Heart right ventricle (tissue), 16 donors: ENCODE measurements around the gene CPN2. TPM values are rescaled to one million over a fixed set of nuclear protein-coding genes. Genes with fewer than 3 reads are reported as not detected.

Experiments used
- ATAC-seq, 8 donors: fragments of 200-7000 bp; cut with Tn5 transposase; one replicate each; pipeline ENCODE4 v1.9.1; 2020; ENCODE audit warnings: mild to moderate bottlenecking in 8 of 8, moderate library complexity in 8 of 8, moderate number of reproducible peaks in 1 of 8
- DNase-seq, 2 donors: peaks; one replicate each; pipeline ENCODE4 v3.0.0-alpha.2; 2020
- H3K27ac ChIP-seq, 10 donors: fragments of 200-600 bp; sonication (generic) in 2 of 10; one replicate each; pipeline versions ENCODE4 v1.5.0 to v1.8.0; 2020 to 2022; ENCODE audit warnings: mild to moderate bottlenecking in 3 of 10
- H3K27me3 ChIP-seq, 7 donors: fragments of 200-600 bp; one replicate each; pipeline ENCODE4 v1.8.0; 2021 to 2022; ENCODE audit warnings: mild to moderate bottlenecking in 2 of 7
- H3K36me3 ChIP-seq, 9 donors: fragments of 200-600 bp; sonication (generic) in 1 of 9; one replicate each; pipeline versions ENCODE4 v1.5.0 to v1.8.0; 2020 to 2022; ENCODE audit warnings: mild to moderate bottlenecking in 2 of 9
- H3K4me1 ChIP-seq, 9 donors: fragments of 200-600 bp; sonication (generic) in 1 of 9; one replicate each; pipeline versions ENCODE4 v1.5.0 to v1.8.0; 2020 to 2022; ENCODE audit warnings: mild to moderate bottlenecking in 4 of 9
- H3K4me3 ChIP-seq, 10 donors: fragments of 200-600 bp; sonication (generic) in 2 of 10; one replicate each; pipeline versions ENCODE4 v1.5.0 to v1.8.0; 2020 to 2022; ENCODE audit warnings: mild to moderate bottlenecking in 7 of 10, moderate library complexity in 2 of 10
- H3K9me3 ChIP-seq, 11 donors: fragments of 200-600 bp in 10 of 11; sonication (generic) in 2 of 11; one replicate each; pipeline versions ENCODE4 v1.5.0 to v1.8.0; 2013 to 2022; ENCODE audit warnings: mild to moderate bottlenecking in 2 of 11, control low read depth in 1 of 11, moderate library complexity in 1 of 11
- CTCF ChIP-seq, 9 donors: fragments of 200-600 bp; sonication (generic) in 2 of 9; IDR thresholded peaks; one replicate each; pipeline versions ENCODE4 v1.5.0 to v1.8.0; 2021 to 2022; ENCODE audit warnings: antibody characterized with exemption in 9 of 9, mild to moderate bottlenecking in 5 of 9, moderate library complexity in 1 of 9
- WGBS, 2 donors: extraction: QIAGEN DNeasy Blood & Tissue Kit; methylation state at CpG; one replicate each; pipeline ENCODE4 v1.1.7; 2013; ENCODE audit warnings: inconsistent platforms in 1 of 2; 5-methylcytosine and 5-hydroxymethylcytosine counted together
- intact Hi-C, 10 donors: fragments of 100-400 bp; cut with DNase I; formaldehyde crosslinking; loops; one replicate each; pipeline versions ENCODE4 v1.11.1 to v1.14.2; 2022
- polyA plus RNA-seq, 2 donors: library from polyadenylated mRNA; stranded (reverse); fragments of 200-250 nt; gene quantifications; one replicate each; pipeline ENCODE4 v1.2.3, GENCODE V29; 2013
- total RNA-seq, 10 donors: library from RNA; stranded (reverse); fragmentation: NEBNext Ultra II Directional in 3 of 10; extraction: Animal tissue kit (Norgen Biotek cat#: 25700) in 3 of 10; gene quantifications; one replicate each; pipeline versions ENCODE4 v1.2.1 to v1.2.4, GENCODE V29; 2021 to 2023
- donor health status: Arrhythmogenic right ventricular cardiomyopathy.
- donor health status: ischemic (EF 13 %, LVEDD 7.1; RV severe dilation, severe dysfunction).
- donor health status: healthy with polysubstance abuse.
- donor health status: DM: no; HTN: yes; CAD: no.
- donor health status: DM: no; HTN: no; CAD: no.
- donor health status: ischemic (EF 25% LVEDD 6.9; RV normal size, moderate dysfunction).
- donor health status: ischemic (EF 25% LVEDD 5.7; RV mildly dilated, moderate dysfunction).
- donor health status: healthy.
- donor health status: DM: yes; HTN: yes; CAD: no.
- donor health status: Ischemic cardiomyopathy.
- donor health status: ischemic (EF 35%, LVEDD 5.7; RV mildly dilated, moderate dysfunction).
- donor health status: nonischemic (EF 11% LVEDD 7.7; RV severe dilation, severe dysfunction).
- donor health status: DM: yes; HTN: yes; CAD: no.
- donor health status: PGD.
- donor health status: ischemic (EF 29% LVEDD 5.4; RV normal size, mild dysfunction).
- donor health status: nonischemic (EF 23%, LVEDD 6.1; RV moderate dilation, normal function).

Gene CPN2
- total and polyA plus RNA-seq, 12 donors = 0.12 to 4.5 (median 1.5) TPM

GRCh38 chr3:194344012-194344411 is 7.1 kb downstream of the CPN2 start:
- Histone ChIP-seq H3K36me3 (no peaks in the 10 kb centered on the region), H3K4me3 (no peak overlapping the region), H3K27ac (no peak overlapping the region), H3K4me1 (peaks cover 0 to 5% (median 0%) of the 10 kb centered on the region in 9 donors), H3K9me3 (no peaks in the 10 kb centered on the region), H3K27me3 (peaks cover 0 to 25% (median 6%) of the 10 kb centered on the region in 7 donors)
- intact Hi-C loops = loop anchor here in 1 of 10 donors (10.0 kb wide), 1 partner anchor 679 kb away; no protein-coding TSS in a partner anchor
- ATAC-seq = peak in 6 of 8 donors; percentile 42 to 79 (median 64)
- DNase-seq = peak; percentile 75 to 78
- 32 to 38% methylated on average over 9 of the region's 9 CpGs for WGBS, 2 donors
- TF ChIP-seq CTCF (IDR thresholded peaks at IDR 0.05) = peak; percentile 85 to 99 (median 97)

- intact Hi-C loops = loop anchor here in 1 of 10 donors (10.0 kb wide), 1 partner anchor 679 kb away; no protein-coding TSS in a partner anchor
- 92 to 94% methylated on average over 2 of the region's 2 CpGs for WGBS, 2 donors
- Histone ChIP-seq H3K27ac (no peak overlapping the region), H3K36me3 (no peaks in the 10 kb centered on the region), H3K4me1 (peaks cover 0 to 5% (median 0%) of the 10 kb centered on the region in 9 donors), H3K9me3 (no peaks in the 10 kb centered on the region), H3K27me3 (peaks cover 0 to 25% (median 6%) of the 10 kb centered on the region in 7 donors), H3K4me3 (no peak overlapping the region)
- ATAC-seq (no peak), DNase-seq (no peak)
- no peak for TF ChIP-seq CTCF (IDR thresholded peaks at IDR 0.05)
These were observed 7.6 kb downstream of the CPN2 start for GRCh38 chr3:194343561-194343893.

- Histone ChIP-seq H3K27ac (no peak overlapping the region), H3K27me3 (peaks cover 0 to 25% (median 6%) of the 10 kb centered on the region in 7 donors), H3K9me3 (no peaks in the 10 kb centered on the region), H3K4me3 (no peak overlapping the region), H3K36me3 (no peaks in the 10 kb centered on the region), H3K4me1 (peaks cover 0 to 5% (median 0%) of the 10 kb centered on the region in 9 donors)
- WGBS, 2 donors = 88 to 94% methylated on average over 9 of the region's 9 CpGs
- no peak for DNase-seq
- ATAC-seq = no peak
- intact Hi-C loops = loop anchor here in 1 of 10 donors (10.0 kb wide), 1 partner anchor 678 kb away; no protein-coding TSS in a partner anchor
- no peak for TF ChIP-seq CTCF (IDR thresholded peaks at IDR 0.05)
These were observed 8.1 kb downstream of the CPN2 start for GRCh38 chr3:194342861-194343560.

GRCh38 chr3:194340757-194341400 is 10.2 kb downstream of the CPN2 start:
- peaks cover 0 to 5% (median 0%) of the 10 kb centered on the region in 9 donors for H3K4me1 ChIP-seq
- no peak overlapping the region for H3K4me3 ChIP-seq
- intact Hi-C loops = loop anchor here in 1 of 10 donors (10.0 kb wide), 1 partner anchor 676 kb away; no protein-coding TSS in a partner anchor
- ATAC-seq = no peak
- no peak for TF ChIP-seq CTCF (IDR thresholded peaks at IDR 0.05)
- H3K27me3 ChIP-seq = peaks cover 0 to 25% (median 9%) of the 10 kb centered on the region in 7 donors
- H3K9me3 ChIP-seq = no peaks in the 10 kb centered on the region
- WGBS, 2 donors = 92 to 93% methylated on average over 24 of the region's 24 CpGs
- DNase-seq = no peak
- H3K36me3 ChIP-seq = no peaks in the 10 kb centered on the region
- H3K27ac ChIP-seq = no peak overlapping the region
